Spleen (tissue), 11 donors: ENCODE data around the gene SASH1. TPM values are rescaled to one million over a fixed set of nuclear protein-coding genes. Genes with fewer than 3 reads are reported as not detected.
A peak's percentile ranks its signal among the peaks of the same experiment; 100 is the strongest.

Experiments
- DNase-seq: peaks from one replicate; pipeline ENCODE4 v3.0.0-alpha.2; 2020
- H3K27ac ChIP-seq, 8 donors: fragments of 200-600 bp; sonication (generic) in 7 of 8; 1 replicate in 4 of 8; 2 replicates in 4 of 8; pipeline versions ENCODE4 v1.5.0 to v1.8.0; 2016 to 2021; ENCODE audit warnings: inconsistent platforms in 4 of 8, mild to moderate bottlenecking in 4 of 8, moderate library complexity in 1 of 8
- H3K27me3 ChIP-seq, 7 donors: fragments of 200-600 bp; sonication (generic) in 6 of 7; replicated peaks in 1 of 7; 1 replicate in 4 of 7; 2 replicates in 3 of 7; pipeline versions ENCODE4 v1.5.0 to v1.8.0; 2016 to 2021; ENCODE audit warnings: inconsistent platforms in 3 of 7, mild to moderate bottlenecking in 1 of 7
- H3K36me3 ChIP-seq, 6 donors: fragments of 200-600 bp; sonication (generic) in 5 of 6; 1 replicate in 4 of 6; 2 replicates in 2 of 6; pipeline versions ENCODE4 v1.5.0 to v1.8.0; 2016 to 2021; ENCODE audit warnings: inconsistent platforms in 2 of 6
- H3K4me1 ChIP-seq, 6 donors: fragments of 200-600 bp; sonication (generic) in 5 of 6; 1 replicate in 3 of 6; 2 replicates in 3 of 6; pipeline versions ENCODE4 v1.5.0 to v1.8.0; 2016 to 2021; ENCODE audit warnings: inconsistent platforms in 3 of 6
- H3K4me3 ChIP-seq, 8 donors: fragments of 200-600 bp; sonication (generic) in 7 of 8; 1 replicate in 4 of 8; 2 replicates in 4 of 8; pipeline versions ENCODE4 v1.5.0 to v1.8.0; 2016 to 2021; ENCODE audit warnings: inconsistent platforms in 4 of 8, mild to moderate bottlenecking in 4 of 8, moderate library complexity in 2 of 8
- H3K9me3 ChIP-seq, 8 donors: fragments of 200-600 bp; sonication (generic) in 7 of 8; 1 replicate in 4 of 8; 2 replicates in 4 of 8; pipeline versions ENCODE4 v1.5.0 to v1.8.0; 2016 to 2021; ENCODE audit warnings: inconsistent platforms in 4 of 8
- POLR2A ChIP-seq, 3 donors: fragments of 450-650 bp; IDR thresholded peaks; one replicate each; pipeline ENCODE4 v1.5.1; 2017; ENCODE audit warnings: antibody characterized with exemption in 3 of 3, mild to moderate bottlenecking in 1 of 3
- POLR2AphosphoS5 ChIP-seq, 3 donors: sonication (generic); formaldehyde crosslinking; IDR thresholded peaks; one replicate each; pipeline ENCODE4 v1.5.1; 2017; ENCODE audit warnings: antibody characterized with exemption in 3 of 3
- WGBS, 5 donors: extraction: QIAGEN DNeasy Blood & Tissue Kit in 3 of 5; methylation state at CpG; one replicate each; pipeline versions ENCODE4 v1.1.5 to v1.1.7; 2013 to 2018; 5-methylcytosine and 5-hydroxymethylcytosine counted together
- intact Hi-C: fragments of 100-400 bp; cut with DNase I; formaldehyde crosslinking; loops from one replicate; pipeline ENCODE4 v1.15.0; 2023; ENCODE audit warnings: low total_unique reads
- polyA plus RNA-seq, 3 donors: library from polyadenylated mRNA; stranded (reverse); fragments of 200-250 nt; gene quantifications; one replicate each; pipeline ENCODE4 v1.2.1, GENCODE V29; 2013
- total RNA-seq, 7 donors: library from RNA; depleted of rRNA in 3 of 7; stranded (reverse); fragments of >200 nt in 3 of 7; fragmentation: NEBNext Ultra II Directional in 4 of 7; extraction: Animal tissue kit (Norgen Biotek cat#: 25700) in 4 of 7; gene quantifications; one replicate each; pipeline versions ENCODE4 v1.1.0 to v1.2.1, GENCODE V29; 2016 to 2021
- TF ChIP-seq, protein P1 (sequence below), 11 experiments: fragments of 200-600 bp in 7 of 11; fragments of 450-650 bp in 4 of 11; sonication (generic) in 4 of 11; IDR thresholded peaks in 8 of 11; conservative IDR thresholded peaks in 3 of 11; 1 replicate in 7 of 11; 2 replicates in 4 of 11; pipeline versions ENCODE4 v1.4.0 to v1.8.0; 2016 to 2021; ENCODE audit warnings: antibody characterized with exemption in 11 of 11, inconsistent platforms in 4 of 11, mild to moderate bottlenecking in 1 of 11
- donor health status: healthy with polysubstance abuse.
- donor health status: DM: no; HTN: no; CAD: no; lungs with moderate emphysema.
- donor health status: DM: no; HTN: no; CAD: no.
- donor health status: Bipolar disorder and iron deficiency.
- donor health status: healthy.
- donor health status: DM: no; HTN: no; CAD: no.
- donor health status: DM: yes; HTN: yes; CAD: no.

SASH1 gene
- total and polyA plus RNA-seq, 10 donors: 3.9 to 103 (median 57.9) TPM

DNA sequence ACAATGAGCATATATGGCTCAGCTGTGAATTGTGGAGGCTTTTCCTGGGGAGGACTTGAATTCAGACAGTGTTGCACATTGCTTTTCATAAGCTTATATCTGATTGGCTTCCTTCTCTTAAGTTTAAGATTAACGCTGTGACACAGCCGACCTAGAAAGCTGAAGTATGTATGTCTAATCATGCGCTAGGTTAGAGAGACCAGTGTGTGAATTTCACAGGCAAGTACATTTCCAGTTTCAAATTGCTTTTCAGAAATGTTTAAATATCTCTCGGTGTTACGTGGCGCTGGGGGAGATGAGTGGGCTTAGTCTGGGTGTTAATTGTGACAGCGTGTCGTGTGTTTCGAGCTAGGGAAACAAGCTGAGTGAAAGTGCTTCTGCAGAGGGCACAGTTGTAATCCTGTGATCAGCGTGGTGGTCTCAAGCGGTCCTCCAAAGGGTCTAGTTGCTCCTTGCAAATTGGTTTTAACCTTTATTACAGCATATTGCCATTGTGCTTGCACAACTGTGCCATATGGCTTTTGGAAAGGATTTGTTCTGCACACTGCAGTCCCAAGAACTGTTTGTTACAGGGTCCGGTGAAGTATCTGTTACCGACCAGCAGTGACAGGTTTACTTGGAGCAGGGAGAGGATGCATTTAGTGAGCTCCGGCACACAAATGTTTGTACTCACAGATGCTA, 166.6 kb downstream of the SASH1 start:
- DNase-seq: no peak
- Histone ChIP-seq H3K36me3 (no peaks in the 10 kb centered on the region), H3K4me3 (peak overlapping the region in 7 of 8 donors; percentile 0 to 46 (median 19)), H3K27ac (peak overlapping the region in 5 of 8 donors; percentile 24 to 65 (median 35)), H3K9me3 (no peaks in the 10 kb centered on the region), H3K27me3 (no peaks in the 10 kb centered on the region), H3K4me1 (peaks cover 0 to 18% (median 12%) of the 10 kb centered on the region in 6 donors)
- TF ChIP-seq POLR2AphosphoS5 (IDR thresholded peaks at IDR 0.05) (no peak), POLR2A (IDR thresholded peaks at IDR 0.05) (no peak)
- TF ChIP-seq, protein P1, sequence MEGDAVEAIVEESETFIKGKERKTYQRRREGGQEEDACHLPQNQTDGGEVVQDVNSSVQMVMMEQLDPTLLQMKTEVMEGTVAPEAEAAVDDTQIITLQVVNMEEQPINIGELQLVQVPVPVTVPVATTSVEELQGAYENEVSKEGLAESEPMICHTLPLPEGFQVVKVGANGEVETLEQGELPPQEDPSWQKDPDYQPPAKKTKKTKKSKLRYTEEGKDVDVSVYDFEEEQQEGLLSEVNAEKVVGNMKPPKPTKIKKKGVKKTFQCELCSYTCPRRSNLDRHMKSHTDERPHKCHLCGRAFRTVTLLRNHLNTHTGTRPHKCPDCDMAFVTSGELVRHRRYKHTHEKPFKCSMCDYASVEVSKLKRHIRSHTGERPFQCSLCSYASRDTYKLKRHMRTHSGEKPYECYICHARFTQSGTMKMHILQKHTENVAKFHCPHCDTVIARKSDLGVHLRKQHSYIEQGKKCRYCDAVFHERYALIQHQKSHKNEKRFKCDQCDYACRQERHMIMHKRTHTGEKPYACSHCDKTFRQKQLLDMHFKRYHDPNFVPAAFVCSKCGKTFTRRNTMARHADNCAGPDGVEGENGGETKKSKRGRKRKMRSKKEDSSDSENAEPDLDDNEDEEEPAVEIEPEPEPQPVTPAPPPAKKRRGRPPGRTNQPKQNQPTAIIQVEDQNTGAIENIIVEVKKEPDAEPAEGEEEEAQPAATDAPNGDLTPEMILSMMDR (IDR thresholded peaks at IDR 0.05 in 8 of 11, conservative IDR thresholded peaks at IDR 0.05 in 3 of 11): no peak
- 62 to 78% (median 71%) methylated on average over 14 of the region's 14 CpGs for WGBS, 5 donors
- intact Hi-C loops: no loop called here

DNA sequence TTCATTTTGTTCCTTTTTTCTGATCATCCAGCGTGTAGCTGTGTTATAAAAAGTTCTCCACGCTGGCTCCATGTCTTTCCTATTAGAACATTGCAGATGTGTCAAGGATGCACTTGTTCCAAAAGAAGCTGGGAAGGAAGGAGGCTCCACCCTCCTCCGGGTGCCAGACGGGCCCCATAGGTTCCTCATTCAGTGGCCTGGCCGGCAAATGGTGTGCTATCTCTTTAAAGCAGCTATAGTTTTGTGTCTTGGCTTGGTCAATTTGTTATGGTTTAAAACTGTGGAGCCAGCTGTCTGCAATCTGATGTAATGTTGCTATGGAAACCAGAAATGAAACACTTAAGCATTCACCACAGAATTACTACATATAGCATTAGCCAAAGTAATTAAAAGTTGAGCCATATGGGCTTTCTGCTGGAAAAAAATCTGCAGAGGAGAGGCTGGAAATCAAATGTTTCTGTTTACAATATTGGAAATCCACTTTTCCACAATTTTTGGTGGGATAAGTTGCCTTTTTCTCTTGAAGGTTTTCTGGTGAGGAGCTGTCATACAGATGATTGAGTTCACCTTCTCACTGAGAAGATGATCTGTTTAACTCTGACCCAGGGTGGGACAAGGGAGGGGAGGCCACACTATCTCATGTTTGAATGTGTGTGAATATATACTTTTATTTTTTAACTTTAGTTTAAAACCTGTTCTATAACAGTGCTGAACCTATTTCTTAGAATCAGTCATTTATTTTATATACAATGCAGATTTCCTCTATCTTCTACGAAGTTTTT, 167.4 kb downstream of the SASH1 start:
- H3K36me3 ChIP-seq: no peaks in the 10 kb centered on the region
- H3K4me1 ChIP-seq: peaks cover 0 to 18% (median 12%) of the 10 kb centered on the region in 6 donors
- H3K9me3 ChIP-seq: no peaks in the 10 kb centered on the region
- TF ChIP-seq POLR2AphosphoS5 (IDR thresholded peaks at IDR 0.05) (no peak), POLR2A (IDR thresholded peaks at IDR 0.05) (no peak)
- TF ChIP-seq, protein P1 (IDR thresholded peaks at IDR 0.05 in 8 of 11, conservative IDR thresholded peaks at IDR 0.05 in 3 of 11): no peak
- no peaks in the 10 kb centered on the region for H3K27me3 ChIP-seq
- peak overlapping the region in 4 of 8 donors; percentile 17 to 65 (median 41) for H3K27ac ChIP-seq
- WGBS, 5 donors: 14 to 25% (median 16%) methylated on average over 6 of the region's 6 CpGs
- no peak for DNase-seq
- intact Hi-C loops: no loop called here
- peak overlapping the region in 7 of 8 donors; percentile 0 to 46 (median 19) for H3K4me3 ChIP-seq

DNA sequence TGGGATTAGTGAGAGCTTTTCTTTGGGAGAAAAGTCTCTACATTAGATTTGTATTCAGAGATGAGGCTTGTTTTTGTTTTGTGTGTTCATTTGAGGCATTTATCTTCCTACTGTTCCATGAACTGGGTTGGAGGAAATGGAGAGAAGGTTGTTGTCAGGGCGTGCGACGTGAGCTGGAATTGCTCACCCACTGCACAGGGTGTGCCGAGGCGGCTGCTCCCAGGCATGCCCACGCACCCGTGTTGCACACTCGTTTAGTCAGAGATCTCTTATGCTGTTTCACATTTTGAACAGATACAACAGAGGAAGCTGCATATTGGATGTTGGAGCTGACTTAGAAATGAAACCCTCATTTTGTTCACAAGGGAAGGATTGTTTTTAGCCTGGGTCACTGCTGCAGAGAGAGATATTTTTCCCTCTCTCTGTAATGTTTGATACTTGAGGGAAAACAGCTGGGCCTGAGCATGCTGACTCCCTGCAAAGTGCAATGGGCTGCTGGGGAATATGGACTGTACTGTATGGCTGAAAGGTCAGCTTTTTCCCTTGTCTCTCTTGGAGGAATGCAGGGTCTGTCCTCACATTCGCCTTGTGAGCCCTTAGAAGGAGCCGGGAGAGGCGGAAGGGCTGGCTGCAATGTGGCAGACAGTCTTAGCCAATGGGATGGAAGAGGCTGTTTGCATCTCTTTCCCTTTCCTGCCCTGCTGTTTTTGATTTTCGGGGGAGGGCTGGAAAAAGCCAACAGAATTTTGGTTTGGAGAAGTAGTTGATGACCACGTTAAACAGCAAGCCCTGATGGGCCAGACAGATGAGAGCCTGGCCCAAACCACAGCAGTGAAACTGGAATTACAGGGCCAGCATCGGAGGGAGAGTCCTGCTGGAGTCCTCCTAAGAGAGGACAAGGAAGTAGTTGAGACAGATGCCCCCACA, 170.8 kb downstream of the SASH1 start:
- Histone ChIP-seq H3K4me3 (peak overlapping the region in 1 of 8 donors; percentile 2), H3K36me3 (peaks cover 0 to 10% (median 0%) of the 10 kb centered on the region in 6 donors), H3K27me3 (no peaks in the 10 kb centered on the region), H3K9me3 (no peaks in the 10 kb centered on the region), H3K4me1 (peaks cover 0 to 28% (median 17%) of the 10 kb centered on the region in 6 donors), H3K27ac (peak overlapping the region in 7 of 8 donors; percentile 52 to 76 (median 61))
- 76 to 85% (median 82%) methylated on average over 14 of the region's 14 CpGs for WGBS, 5 donors
- DNase-seq: no peak
- no peak for TF ChIP-seq POLR2A (IDR thresholded peaks at IDR 0.05)
- peak; percentile 25 to 44 (median 30) for TF ChIP-seq POLR2AphosphoS5 (IDR thresholded peaks at IDR 0.05)
- intact Hi-C loops: no loop called here
